OCI-M2 (cell line): ENCODE results near the gene MUS81.
"Not testable (repeated sequence)": the region's sequence is repeated elsewhere in the genome, so short reads cannot be mapped to it uniquely, and the experiment has no call there.

Experiments
- DNase-seq: peaks from one replicate; lab custom pipeline; 2025; ENCODE audit not compliant: unreplicated experiment; lab: John Stamatoyannopoulos, UW

Gene MUS81, protein sequence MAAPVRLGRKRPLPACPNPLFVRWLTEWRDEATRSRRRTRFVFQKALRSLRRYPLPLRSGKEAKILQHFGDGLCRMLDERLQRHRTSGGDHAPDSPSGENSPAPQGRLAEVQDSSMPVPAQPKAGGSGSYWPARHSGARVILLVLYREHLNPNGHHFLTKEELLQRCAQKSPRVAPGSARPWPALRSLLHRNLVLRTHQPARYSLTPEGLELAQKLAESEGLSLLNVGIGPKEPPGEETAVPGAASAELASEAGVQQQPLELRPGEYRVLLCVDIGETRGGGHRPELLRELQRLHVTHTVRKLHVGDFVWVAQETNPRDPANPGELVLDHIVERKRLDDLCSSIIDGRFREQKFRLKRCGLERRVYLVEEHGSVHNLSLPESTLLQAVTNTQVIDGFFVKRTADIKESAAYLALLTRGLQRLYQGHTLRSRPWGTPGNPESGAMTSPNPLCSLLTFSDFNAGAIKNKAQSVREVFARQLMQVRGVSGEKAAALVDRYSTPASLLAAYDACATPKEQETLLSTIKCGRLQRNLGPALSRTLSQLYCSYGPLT

DNA sequence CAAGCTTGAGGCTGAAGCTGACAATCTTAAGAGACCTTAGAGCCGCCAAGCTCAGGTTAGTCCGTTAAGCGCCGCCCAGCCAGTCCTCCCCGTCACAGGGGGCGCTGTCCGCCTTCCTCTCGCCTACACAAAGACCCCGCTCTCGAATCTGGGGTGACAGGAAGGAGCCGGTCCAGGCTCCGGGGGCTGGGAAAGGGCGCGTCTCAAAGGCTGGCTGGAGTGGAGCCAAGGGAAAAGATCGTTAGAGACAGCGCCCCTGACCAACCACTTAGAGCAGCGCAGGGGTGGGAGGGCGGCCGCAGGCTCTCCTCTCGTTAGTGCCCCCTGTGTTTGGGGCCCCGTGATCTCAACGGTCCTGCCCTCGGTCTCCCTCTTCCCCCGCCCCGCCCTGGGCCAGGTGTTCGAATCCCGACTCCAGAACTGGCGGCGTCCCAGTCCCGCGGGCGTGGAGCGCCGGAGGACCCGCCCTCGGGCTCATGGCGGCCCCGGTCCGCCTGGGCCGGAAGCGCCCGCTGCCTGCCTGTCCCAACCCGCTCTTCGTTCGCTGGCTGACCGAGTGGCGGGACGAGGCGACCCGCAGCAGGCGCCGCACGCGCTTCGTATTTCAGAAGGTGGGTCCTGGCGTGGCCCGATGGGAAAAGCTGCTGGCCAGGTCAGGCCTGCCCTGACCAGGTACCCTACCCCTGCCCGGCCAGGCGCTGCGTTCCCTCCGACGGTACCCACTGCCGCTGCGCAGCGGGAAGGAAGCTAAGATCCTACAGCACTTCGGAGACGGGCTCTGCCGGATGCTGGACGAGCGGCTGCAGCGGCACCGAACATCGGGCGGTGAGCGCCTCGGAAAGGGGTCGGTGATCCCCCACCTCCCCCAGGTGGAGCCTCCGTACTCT, at the start of gene MUS81:
Gene MUS81 (plus strand): TSS at position 156 of the 887 bp plus-strand sequence. CDS start 321 bp downstream, at position 477.
- DNase-seq = peak; percentile 85

DNA sequence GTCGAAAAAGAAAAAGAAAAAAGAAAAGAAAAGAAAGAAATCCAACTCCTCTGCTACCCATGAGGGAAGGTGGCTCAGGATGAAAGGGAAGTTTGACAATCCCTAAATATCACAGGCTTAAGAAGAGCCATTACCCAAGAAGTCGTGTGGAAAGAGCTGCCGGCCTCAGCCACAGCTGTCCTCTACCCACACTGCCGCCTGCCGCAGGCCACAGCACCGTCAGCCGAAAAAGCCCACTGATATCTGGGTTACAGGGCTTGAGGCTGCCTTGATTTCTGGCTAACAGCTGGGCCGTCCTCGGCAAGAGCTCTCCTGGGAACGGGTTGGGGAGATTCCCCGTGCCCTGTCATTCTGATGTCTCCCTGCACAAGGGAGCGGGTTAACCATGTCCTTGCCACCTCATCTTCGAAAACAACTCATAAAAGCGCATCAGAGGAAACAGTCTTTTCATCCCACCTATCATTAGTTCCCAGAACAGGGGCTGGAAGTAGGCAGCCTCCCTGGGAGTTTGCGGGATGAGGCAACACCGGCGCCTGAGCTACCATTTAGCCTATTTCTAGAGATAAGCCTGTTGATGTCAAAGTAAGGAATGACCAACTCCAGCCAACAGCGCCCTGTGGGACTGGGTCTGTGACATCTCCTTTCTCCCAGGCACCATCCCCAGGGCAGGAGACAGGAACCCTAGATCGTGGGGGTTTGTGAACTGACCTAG, 48.3 kb upstream of the MUS81 start:
- DNase-seq = no peak

DNA sequence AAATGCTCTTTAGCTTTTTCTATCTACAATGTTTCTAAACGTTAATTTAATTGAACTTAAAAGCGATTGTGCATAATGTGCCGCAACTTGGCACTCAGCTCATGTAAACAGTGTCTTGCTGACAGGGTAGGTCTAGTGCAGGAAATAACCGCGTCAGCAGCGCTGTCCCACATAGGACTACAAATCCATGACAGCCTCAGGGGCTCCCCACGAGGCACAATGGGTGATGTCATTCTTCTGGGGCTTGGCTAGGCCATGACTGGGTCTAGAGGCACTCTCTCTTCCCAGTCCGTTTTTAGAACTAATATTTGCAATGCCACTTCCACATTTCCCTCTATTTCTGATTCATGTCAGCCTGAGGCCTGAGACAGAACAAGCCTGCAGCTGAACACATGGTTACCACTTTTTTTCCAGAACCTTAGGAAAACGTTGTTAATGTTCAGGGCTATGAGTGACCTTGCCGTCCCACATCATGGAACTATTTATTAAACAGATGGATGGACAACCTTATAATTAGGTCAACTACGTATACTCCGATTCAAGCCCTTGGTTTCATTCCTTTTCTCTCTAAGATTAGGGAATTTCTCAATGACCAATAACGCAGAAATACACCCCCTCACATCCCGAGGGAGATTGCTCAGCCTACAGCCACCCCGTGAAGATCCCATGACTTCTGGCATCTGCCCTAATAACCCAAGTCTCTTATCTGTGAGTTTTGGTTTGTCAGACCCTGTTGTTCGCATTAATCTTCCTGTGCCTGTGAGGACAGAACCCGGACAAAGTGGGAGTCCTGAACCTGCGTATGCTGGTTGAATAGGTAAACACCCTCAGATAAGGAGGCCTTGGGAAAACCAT, 45.9 kb upstream of the MUS81 start:
- no peak for DNase-seq

DNA sequence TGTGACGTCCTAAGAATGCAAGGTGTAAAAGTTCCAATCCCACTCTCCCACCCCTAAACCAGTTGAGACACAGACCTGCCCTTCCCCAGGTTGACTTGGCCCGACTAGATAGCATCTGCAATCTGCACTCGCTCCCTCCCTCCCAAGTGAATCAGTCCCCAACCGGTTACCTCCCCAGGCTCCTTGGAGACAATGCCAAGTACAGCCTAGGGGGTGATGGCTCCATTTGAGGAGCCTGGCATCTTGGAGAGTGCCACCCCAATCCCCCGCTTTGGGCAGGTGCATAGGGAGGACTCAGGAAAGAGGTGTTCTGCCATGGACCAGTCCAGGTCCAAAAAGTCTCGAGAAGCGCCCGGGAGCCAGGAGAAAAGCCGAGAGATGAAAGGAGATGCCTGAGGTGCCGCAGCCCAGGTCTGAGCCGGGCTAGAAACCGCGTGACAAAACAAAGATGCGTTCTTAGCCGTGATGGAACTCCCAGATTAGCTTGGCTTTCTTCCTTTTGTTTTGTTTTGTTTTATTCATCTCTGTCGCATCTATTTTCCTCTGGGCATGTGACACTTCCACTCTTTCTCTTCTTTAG, 45.2 kb upstream of the MUS81 start:
- DNase-seq = no peak

DNA sequence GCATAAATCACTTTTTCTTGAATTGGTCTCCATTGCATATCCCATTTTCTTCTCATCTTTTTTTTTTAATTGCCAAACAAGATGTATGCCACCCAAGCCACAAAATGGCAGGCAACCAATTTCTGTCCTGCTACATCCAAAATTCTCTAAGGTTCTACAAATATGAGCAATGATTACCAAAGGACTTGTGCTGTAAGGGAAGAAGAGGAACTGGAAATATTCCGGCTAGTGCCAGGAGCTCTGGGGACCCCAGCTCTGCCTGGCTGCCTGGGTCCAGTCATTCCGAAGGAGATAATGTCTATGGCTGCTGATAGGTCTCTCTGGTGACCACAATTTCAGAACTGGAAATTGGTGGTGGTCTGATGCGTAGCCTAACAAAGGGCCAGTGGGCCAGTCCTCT, 43.5 kb upstream of the MUS81 start:
- DNase-seq = no peak

DNA sequence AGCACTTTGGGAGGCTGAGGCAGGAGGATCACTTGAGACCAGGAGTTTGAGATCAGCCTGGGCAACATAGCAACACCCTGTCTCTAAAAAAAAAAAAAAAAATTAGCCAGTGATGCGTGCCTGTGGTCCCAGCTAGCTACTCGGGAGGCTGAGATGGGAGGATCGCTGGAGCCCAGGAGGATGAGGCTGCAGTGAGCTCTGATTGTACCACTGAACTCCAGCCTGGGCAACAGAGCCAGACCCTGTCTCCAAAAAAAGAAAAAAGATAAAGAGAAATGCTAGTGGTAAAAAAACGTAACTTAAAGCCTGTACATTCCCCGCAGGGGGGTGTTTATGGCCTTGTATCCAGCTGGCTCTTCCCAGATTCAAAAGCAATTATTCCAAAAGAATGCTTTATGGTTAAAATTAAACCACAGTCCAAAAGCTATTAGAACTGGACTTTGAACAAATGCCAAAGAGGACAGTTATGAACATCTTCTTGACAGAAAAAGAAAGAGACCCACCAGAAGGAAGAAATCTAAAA, 42.9 kb upstream of the MUS81 start:
- no peak for DNase-seq

DNA sequence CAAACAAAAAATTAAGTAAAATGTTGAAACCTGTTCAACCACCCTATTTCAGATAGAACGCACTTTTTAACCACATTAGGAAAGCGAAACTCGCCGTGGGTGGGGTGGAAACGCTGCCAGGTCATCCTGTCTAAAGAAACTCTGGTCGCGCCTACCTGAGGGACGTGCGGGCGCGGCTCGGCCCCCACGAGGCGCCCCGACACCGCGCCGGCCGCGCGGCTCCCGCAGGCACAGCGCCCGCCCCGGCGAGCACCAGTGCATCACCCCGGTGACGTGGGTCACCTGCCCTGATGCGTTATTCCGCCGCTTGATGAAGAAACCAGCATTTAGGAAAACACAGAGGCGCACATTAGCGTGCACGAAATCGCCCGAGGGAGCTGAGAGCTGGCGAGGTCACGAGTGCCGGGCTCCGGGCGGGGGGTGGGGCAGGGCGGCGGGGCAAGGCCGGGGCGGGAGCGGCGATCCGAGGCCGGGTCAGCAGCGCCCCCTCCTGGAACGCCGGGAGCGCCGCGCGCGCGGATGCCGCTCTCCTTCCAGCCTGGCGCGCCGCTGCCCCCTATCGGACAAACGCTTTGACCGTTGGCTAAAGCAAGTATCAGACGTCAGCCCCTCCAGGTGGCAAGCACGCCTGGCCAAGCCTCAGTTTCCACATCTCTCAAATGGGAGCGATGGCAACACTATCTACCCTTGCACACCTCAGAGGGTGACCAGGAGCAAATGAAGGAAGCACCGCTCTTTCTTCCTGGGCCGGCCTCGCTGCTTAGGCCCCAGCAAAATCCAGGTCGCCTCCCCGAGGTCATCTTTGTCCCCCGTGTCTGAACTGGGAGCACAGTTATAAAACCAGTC, 42.2 kb upstream of the MUS81 start:
- peak; percentile 20 for DNase-seq

DNA sequence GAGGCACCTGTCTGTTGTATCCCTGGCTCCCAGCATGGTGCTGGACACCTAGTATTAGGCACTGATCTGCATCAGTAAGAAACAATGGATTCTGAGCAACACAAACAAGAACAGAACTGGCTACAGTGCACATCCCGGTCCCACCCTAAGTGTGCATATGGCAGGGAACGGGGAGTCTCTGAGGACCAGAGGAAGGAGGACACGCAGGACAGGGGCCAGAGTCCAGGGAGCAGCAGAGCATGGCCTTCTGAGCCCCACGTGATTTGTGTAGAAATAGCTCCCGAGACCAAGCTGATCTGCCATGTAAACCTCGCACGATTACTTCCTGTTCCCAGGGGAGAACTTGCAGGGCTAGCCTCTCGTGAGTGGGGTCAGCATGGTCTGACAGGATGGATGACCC, 39.1 kb upstream of the MUS81 start:
- no peak for DNase-seq

DNA sequence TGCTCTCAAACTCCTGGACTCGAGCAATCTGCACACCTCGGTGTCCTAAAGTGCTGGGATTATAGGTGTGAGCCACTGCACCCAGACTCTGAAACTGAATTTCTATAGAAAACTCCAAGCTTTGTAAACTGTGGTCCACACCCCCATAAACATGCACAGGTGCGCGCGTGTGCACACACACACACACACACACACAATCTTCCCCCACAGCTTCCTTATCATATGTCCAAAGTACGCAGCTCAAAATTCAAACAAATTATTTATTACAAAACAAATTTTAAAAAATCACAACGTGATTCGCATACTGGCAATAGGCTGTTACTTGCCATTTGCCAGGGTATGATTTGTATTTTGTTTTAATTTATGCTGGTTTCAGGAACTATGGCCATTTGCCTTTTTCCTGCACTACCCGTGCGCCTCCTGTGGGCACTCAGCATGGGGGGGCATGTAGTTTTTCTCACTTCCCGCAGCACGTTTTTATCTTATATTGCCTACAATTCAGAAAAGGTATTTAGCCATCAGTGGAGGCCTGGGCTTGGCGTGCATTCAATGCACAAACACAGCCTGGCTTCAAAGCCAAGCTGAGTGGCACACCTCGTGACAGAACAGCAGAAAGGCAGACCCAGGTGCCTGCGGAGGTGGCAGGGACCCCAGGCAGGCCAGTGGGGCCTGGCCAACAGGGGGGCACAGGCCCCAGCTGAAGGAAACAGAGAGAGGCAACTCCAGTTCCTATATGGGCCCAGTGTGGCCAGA, 37.3 kb upstream of the MUS81 start:
- no peak for DNase-seq

DNA sequence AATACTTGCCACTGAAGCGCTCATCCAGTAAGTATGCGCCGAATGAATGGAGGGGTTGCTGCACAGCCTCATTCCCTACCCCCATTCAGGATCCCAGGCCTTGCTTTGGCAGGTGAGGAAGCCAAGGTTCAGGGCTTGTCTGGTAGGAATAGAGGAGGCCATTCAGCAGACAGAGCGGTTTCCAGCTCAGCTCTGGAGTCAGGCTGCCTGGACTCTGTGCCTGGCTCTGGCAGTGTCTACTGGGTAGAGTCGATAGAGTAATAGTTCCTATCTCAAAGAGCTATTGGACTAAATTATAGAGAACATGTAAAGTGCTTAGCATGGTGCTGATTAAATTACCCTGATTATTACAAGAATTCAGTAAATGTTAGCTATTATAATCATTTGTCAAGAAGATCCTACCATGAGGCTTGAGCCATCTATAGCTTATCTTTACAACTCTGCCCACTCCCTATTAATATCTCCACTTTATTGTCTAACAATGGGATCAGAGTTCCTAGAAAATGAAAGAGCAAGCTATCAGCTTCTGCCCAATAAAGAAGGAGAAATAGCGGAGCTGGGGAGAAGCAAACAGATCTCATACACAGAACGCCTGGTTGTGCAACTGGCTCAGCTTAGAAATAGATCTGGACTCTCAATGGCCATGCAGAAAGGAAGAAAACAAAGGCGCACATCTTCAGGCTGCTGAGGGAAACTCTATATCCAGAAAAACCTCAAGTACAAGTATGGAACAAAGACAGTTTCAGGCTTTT, 33.1 kb upstream of the MUS81 start:
- DNase-seq = no peak

DNA sequence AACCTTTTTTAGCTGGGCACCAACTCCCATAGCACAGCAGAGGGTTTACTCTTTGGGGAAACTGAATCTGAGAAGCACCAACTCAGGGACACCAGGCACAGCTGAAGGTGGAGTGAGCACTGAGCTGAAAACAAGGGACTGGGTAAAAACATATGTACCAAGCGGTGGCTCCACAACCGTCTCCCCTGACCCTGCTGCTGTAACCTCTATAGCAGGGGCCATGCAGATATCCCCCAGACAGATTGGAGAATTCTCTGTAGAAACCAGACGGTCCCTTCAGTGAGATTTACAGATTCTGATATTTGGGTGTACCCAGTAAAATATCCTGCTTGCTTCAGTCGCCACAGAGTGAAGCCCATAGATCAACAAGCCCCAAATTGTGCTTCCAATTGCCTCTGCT, 30.8 kb upstream of the MUS81 start:
- DNase-seq = no peak

DNA sequence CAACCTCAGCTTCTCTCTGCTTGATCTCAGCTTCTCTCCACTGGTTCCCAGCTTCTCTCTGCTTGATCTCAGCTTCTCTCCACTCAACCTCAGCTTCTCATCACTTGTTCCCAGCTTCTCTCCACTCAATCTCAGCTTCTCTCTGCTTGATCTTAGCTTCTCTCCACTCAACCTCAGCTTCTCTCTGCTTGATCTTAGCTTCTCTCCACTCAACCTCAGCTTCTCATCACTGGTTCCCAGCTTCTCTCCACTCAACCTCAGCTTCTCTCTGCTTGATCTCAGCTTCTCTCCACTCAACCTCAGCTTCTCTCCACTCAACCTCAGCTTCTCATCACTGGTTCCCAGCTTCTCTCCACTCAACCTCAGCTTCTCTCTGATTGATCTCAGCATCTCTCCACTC, 28.0 kb upstream of the MUS81 start:
- not testable (repeated sequence) for DNase-seq

DNA sequence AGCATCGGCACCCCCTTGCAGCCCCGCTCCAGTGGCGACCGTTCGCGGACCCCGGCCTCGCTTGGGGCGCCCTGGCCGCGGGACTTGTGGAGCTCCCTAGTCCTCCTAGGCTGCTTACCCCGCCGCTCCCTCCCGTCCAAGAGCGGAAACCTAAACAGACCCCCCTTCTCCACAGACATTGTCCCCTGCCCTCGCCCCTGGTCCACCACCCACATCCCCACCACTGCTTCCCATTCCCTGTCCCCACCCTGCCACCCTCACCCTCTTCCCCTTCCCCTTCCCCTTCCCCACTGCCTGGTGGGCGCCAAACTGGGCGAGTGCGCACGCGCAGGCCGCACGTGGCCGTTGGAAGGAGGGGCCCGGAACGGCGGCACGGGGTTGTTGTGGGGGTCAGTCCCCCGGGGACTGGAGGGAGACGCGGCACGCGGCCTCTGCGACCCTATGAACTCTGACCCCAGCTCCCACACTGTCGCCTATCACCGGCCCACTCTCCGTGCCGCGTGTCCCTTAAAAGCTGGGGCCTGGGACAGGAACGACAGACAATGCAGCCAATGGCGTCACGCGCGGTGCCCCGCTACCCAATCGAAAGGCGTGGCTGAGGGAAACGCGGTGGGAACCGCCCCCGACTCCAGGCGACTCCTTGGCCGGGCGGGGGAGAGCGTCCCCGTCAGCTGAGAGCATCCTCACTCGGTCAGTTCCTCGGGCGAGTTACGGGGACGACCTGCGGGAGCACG, 26.8 kb upstream of the MUS81 start, which contains the start of gene SNX32:
Gene SNX32 (plus strand): TSS at position 667 of the 734 bp plus-strand sequence. CDS start 103 bp downstream, outside the sequence.
- DNase-seq = peak; percentile 61

DNA sequence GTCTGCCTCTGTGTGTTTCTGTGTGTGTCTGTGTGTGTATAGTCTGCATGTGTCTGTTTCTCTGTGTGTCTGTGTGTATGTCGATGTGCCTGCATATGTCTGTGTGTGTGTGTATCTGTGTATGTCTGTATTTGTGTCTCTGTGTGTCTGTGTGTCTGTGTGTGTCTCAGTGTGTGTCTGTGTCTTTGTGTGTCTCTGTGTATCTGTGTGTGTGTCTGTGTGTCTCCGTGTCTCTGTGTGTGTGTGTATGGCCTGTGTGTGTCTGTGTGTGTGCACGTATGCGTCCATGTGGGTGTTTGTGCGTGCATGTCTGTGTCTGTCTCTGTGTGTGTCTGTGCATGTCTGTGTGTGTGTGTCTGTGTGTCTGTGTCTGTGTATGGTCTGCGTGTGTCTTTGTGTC, 26.0 kb upstream of the MUS81 start:
- DNase-seq = no peak

DNA sequence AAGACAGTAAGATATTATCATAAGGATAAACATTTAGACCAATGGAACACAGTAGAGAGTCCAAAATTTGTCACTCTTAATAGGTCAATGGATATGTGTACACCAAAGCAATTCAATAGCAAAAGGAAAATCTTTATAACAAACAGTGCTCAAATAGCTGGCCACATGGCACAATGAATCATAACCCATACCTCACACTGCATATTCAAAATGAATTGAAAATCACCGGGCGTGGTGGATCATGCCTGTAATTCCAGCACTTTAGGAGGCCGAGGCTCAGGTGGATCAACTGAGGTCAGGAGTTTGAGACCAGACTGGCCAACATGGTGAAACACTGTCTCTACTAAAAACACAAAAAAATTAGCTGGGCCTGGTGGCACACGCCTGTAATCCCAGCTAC, 18.1 kb upstream of the MUS81 start:
- DNase-seq = no peak

DNA sequence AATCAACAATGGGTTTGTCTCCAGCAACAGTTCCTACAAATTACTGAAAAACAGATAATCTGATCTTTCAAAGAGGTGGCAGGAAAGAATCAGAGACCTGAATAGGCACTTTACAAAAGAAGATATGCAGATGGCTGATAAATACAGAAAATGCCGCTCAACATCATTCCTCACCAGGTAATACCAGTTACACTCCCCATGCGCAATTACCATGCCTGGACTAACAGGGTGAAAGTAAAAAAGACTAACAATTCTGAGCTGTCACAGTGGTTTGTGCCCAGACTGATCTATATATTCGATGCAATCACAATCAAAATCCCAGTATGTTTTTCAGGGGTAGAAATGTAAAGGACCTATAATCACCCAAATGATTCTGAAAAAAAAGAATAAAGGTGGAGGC, 16.4 kb upstream of the MUS81 start:
- no peak for DNase-seq
